ENCODE measurements around the gene CDKN2B.

- TF ChIP-seq EZH2 (IDR thresholded peaks at IDR 0.05; ENCODE audit: borderline replicate concordance): no peak
- TF ChIP-seq CTCF (IDR thresholded peaks at IDR 0.05; ENCODE audit: poor library complexity): no peak
- TF ChIP-seq EZH2phosphoT487 (IDR thresholded peaks at IDR 0.05; ENCODE audit: low read depth, severe bottlenecking, unreplicated experiment): no peak
Observed at GRCh38 chr9:22046243-22046885, 37.3 kb upstream of the CDKN2B start.

Measured in hepatocyte (in vitro differentiated cells).